ENCODE data around the gene SMYD5.
A peak's percentile ranks its signal among the peaks of the same experiment; 100 is the strongest.

Gene SMYD5

DNA sequence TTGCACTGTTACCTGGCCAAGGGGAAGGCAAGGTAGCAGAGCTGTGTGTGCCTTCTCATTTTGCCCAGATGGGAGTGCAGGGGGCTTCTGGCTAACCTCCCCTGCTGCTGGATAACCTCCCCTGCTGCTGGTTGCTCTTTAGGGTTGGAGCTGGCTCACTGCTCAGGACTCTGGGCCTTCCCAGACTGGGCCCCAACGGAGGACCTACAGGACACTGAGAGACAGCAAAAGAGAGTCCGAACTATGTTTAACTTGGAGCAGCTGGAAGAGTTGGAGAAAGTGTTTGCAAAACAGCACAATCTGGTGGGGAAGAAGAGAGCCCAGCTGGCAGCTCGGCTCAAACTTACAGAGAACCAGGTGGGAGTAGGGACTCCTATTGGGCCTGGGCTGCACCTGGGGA, 5.8 kb upstream of the SMYD5 start:
- DNase-seq (ENCODE audit: low read depth), result no peak

DNA sequence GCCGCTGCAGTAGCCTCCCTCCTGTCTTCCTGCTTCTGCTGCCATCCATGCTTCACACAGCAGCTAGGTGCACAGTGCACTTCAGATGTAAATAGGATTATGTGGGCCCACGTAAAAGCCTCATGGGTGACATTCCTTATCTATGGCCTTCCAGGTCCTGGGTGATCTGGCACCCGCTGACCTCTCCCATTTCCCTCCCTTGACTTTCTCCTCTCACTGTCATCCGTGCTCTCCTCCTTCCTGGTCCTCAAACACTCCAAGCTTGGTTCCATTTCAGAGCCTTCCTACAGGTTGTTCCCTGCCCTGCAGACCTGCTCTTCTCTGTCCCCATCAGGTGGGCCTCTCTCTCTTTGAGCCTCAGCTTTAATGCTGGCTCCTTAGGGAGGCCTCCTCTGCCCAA, 4.0 kb upstream of the SMYD5 start:
- no peak for DNase-seq (ENCODE audit: low read depth)

DNA sequence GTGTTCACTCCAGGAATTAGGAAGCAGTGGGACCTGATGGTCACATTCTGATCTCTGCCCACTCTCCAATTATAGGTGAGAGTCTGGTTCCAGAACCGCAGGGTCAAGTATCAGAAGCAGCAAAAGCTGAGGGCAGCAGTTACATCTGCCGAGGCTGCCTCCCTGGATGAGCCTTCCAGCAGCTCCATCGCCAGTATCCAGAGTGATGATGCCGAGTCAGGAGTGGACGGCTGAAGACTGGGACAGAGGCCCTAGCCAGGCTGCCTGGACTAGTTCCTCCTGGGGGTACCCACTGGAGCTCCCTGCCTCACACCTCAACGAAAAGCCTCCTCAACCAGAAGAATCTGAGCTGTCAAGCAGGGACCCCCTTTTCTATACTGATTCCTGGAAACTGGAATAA, 3.3 kb upstream of the SMYD5 start:
- DNase-seq (ENCODE audit: low read depth), result no peak

DNA sequence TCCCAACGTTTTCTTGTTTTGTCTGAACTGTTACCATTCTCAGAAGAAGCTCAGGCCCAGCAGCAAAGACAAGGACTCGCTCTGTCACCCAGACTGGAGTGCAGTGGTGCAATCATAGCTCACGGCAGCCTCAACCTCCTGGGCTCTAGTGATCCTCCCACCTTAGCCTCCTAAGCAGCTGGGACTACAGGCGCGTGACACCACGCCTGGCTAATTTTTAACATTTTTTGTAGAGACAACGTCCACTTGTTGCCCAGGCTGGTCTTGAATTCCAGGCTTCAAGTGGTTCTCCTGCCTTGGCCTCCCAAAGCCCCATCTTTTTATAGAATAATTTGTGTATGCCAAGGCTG, 2.0 kb upstream of the SMYD5 start:
- no peak for DNase-seq (ENCODE audit: low read depth)

DNA sequence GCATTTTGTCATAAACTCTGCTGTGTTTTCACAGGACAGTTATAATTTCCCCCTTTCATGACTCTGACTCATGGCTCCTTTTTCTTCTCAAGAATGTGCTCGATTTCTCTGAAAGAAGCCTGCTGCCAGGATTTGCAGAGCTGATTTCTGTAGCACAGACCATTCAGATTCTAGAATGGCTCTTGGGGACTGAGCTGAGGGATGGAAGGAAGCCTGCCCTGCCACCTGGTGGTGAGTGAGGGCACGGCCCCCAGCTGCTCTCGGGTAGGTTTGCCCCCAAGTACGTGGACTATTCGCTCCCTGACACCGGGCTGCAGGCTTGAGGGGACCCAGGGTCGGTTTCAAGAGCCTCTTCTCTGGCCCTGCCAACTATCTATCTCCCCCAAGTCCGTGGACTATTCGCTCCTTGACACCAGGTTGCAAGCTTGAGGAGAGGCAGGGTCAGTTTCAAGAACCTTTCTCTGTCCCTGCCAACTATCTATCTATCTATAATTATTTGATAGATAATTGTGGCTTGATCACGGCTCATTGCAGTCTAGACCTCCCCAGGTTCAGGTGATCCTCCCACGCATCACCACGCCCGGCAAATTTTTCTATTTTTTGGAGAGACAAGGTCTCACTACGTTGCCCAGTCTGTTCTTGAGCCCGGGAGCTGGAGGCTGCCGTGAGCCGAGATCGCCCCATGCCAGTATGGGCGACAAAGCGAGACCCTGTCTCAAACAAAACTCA, 1.4 kb upstream of the SMYD5 start:
- DNase-seq (ENCODE audit: low read depth), result peak; percentile 89

DNA sequence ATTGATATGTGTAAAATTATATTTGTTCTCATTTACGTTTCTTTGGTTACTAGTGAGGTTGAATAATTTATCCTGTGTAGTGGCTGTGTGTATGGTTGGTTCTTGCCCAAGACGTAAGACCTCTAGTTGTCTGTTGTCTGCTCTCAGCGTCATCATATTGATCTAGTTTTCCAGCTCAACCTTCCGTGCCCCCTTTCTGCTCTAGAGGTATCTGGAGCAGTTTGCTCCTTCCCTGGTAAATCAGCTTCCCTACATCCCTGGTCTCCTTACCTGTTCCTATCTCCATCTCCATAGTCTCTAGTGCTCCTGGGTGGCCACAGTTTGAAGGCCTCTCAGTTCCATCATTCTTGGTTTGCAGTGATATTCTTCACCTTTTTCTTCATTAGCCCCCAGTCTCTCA, 1.2 kb downstream of the SMYD5 start:
- DNase-seq (ENCODE audit: low read depth), result no peak

DNA sequence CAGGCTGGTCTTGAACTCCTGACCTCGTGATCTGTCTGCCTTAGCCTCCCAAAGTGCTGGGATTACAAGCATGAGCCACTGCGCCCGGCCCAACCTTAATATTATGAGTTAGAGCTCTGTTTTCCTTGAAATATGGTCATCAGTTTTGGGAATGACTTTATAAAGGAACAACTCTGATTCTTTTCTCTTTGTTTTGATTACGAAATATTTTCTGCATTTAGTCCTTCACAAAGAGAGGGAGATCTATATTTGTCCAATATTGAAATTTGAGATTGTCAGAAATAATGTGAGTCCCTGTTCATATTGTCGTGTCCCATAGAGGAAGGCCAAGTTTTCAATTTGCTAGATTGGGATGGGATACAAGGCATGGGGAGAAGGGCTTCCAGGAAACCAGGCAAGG, 3.1 kb downstream of the SMYD5 start:
- DNase-seq (ENCODE audit: low read depth), result no peak

DNA sequence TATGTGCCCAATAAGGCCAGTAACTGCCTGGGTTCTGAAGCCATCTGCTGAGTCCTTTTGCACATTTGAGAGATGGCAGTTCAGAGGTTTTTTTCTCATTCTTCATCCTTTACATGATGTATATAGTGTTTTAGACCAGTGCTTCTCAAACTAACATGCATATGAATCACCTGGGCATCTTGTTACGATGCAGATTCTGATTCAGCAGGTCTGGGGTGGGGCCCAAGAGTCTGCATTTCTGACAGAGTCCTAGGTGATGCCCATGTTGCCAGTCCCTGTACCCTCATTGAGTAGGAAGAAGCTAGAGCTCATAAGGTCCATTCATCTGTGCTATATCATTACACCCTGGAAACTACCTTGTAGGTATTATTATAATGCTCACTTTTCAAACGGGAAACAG, 3.8 kb downstream of the SMYD5 start:
- DNase-seq (ENCODE audit: low read depth), result no peak

DNA sequence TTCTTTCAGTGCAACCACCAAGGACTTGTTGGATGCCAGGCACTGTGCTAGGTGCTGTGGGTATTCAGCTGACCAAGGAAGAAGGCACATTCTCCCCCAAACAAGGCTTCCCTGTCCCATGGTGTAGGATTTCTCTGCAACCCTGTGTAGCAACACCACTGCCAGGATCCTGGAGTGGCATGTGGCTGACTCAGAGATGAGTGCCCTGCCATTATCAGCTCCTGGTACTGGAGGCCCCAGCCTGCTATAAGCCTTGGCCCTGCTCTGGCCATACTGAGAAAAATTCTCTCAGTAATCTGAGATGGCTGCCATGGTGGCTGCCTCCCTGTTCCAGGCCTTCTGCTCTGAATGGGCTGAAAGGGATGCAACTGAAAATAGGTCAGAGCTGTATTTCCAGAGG, 4.3 kb downstream of the SMYD5 start:
- no peak for DNase-seq (ENCODE audit: low read depth)

DNA sequence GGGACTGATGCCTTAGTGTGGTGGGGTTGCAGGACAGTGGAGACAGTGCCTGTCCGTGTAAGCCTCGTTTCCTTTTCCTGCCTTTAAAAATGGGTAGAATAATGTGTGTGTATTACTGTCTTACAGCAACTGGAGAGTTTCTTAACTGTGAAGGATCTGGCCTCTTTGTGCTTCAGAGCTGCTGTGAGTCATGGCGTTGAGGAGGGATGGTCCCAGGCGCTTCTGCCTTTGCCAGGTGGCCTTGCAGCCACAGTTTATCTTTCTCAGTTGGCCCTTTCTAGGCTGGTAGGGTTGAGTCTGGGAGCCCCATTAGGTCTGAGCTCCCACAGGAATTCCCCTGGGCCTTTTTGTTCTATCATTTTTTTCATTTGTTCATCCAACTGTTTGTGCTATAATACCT, 9.8 kb downstream of the SMYD5 start:
- no peak for DNase-seq (ENCODE audit: low read depth)

DNA sequence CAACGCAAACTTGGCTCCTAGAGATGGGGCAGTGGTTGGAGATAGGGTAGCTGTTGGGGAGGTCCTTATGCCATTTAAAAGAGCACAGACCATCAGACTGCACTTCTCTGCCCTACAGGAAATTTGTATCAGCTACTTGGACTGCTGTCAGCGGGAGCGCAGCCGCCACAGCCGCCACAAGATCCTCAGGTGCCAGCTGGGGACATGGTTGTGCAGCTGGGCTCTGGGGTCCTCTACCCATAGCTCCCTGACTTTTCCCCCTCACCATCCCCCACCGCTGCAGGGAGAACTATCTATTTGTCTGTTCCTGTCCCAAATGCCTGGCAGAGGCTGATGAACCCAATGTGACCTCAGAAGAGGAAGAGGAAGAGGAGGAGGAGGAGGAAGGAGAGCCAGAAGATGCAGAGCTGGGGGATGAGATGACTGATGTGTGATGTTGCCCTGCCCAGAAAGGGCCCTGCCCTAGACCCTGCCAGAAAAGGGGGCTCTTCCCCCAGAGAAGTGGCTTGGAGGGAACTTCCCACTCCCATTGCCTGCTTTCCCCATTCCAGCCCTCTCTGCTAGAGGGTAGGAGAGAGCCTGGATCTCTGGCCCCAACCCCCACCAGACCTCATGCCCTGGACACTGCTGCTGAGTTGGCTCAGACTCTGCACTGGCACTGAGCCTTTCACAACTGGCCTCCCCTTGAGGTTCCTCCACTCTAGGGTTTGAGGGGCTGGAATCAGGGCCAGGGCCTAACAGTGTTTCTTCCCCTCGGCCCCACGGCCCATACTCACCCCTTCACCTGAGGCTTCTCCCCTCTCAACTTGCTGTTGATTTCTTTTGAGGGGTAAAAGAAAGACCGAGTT, 11.7 kb downstream of the SMYD5 start:
- no peak for DNase-seq (ENCODE audit: low read depth)

DNA sequence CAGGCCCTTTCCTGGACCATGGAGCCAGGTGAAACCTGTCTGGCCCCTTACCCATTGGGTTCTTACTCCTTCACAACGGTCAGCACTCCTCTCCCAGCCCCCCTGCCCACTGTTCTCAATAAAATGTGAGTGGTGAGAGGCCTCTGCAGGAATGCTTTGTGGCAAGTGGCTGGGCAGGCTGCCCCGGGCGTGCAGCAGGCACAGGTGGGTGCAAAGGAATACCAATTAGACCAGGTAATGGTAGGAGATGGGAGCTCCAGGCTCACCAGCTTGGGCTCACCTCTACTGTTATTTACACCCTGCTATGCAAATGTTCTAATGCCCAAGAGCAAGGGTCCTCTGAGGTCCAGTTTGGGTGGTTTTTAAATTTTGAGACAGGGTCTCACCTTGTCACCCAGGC, 13.0 kb downstream of the SMYD5 start:
- no peak for DNase-seq (ENCODE audit: low read depth)

DNA sequence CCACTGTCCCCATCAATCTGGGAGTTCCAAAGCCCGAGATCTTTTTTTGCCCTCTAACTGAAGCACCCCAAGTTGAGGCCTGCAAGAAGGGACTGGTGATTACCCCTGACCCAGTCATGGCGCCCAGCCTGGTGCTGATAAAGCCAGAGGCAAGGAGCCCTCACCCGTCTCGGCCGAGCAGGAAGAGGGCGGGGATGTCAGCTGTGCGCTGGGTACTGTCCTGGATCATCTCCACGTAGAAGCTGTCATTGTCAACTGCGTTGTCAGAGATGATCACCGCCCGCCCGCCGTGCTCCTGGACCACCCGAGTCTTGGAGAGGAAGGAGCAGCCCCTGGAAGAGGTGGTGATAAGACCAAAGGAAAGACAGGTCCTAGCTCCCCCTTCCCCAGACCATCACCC, 14.6 kb downstream of the SMYD5 start:
- DNase-seq (ENCODE audit: low read depth), result no peak

DNA sequence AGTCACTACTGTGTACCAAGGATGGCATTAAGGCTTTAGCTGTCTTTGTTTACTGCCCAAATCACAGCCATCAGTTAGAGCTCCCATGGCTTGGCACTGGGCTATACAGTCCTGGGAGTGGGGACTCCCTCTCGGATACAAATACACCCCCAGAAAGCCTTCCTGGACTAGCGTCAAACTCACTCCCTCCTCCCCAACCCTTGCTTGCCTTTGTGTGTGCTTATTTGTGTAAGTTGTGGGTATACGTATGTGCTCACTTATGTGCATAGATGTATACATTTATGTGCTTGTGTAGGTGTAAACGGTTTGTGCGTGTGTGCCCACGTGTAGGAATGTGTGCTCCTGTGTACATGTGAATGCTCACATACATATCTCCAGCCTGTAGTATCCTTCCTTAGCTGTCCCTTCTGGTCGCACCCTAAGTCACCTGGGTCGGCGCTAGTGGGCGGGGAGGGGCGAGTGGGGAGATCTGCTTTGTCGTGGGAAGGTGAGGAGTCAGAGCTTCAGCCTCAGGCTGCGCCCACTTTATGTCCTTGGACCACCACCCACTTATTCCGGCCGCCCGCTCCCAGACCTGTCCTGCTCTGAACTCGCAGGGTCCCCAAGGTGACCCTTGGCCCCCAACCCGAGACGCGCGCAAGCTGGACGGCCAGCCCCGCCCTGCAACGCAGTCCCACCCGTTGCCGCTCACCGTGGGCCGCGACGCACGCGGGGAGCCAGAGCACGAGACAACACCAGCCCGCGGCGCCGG, 18.5 kb downstream of the SMYD5 start:
- no peak for DNase-seq (ENCODE audit: low read depth)

DNA sequence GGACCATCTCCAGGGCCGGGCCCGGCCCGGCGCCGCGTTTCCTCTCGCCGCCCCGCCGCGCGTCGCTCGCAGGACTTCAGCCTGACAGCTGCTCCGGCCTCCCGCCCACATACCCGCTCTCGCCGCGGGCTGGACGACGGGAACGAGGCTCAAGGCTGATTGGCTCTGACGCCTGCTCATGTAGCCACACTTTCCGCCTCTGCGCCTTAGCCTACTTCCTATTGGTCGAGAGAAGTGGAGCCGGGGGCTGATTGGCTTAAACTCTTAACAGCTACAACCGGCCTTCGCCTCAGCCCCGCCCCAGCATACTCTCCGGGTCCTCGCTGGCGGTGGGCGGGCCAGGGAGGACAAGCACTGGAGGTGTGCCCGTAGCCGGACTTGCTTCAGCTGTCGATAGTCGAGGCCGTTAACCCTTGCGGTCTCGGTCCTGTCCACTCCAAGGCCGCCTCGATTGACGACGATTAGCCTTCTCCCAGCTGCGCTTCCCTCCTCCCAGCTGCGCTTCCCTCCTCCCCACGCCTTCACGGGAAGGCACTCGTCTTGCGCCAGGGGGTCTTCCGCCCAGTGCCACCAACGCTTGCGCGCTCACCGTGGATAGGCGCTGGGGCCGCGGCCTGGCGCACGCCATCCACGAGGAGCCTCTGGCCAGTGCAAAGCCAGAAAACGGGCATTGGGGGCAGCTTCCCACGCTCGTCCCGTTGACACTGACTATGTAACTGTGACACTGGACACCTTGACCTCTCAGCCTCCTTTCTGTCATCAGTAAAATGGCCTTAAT, 19.3 kb downstream of the SMYD5 start, which contains the start of gene PRADC1:
TSS of gene PRADC1 (minus strand) at position 86 of the 778 bp plus-strand sequence. CDS start at position 7, 79 bp downstream.
- DNase-seq (ENCODE audit: low read depth), result peak; percentile 100

DNA sequence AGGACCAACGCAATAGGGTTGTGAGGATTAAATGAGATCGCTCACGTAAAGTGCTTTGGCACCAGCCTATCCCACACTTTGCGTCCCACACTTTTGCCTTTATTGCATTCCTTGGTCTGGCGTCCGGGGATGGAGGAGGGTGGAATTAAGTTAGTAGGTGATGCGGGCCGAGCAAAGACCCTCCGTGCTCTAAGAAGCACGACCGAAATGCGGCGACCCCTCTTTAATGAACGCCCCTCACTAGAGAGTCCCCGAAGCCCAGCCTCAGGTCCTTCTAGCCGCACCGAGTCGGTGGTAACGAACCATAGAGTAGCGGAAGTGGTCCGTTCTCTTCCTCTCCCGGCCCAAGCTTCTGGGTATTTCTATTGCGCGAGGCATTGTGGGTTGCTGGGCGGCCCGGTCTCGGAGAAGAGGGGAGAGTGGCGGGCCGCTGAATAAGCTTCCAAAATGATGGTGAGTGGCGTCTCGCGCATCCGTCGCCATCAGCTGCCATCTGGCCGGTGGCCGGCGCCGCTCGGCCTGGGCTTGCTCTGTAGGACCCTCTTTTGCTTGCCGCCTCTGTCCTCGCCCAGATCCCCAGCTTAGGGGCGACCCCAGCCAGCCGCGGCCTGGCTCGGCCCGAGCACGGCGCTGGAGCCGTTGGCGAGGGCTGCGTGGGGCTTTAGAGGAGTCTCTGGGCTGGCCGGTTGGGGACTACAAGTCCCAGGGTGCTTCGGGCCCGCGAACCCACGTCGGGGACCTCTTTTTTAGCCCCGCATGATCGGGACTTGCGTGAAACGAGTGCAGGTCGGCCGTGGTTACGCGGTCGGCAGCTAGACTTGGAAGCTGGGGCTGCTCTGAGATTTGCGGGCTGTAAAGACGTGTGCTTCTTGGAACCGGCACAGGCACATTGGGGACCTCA, 20.1 kb downstream of the SMYD5 start, which contains the start of gene CCT7:
TSS of gene CCT7 (plus strand) at position 377 of the 901 bp plus-strand sequence. CDS start at position 448, 71 bp downstream.
- DNase-seq (ENCODE audit: low read depth), result peak; percentile 86

DNA sequence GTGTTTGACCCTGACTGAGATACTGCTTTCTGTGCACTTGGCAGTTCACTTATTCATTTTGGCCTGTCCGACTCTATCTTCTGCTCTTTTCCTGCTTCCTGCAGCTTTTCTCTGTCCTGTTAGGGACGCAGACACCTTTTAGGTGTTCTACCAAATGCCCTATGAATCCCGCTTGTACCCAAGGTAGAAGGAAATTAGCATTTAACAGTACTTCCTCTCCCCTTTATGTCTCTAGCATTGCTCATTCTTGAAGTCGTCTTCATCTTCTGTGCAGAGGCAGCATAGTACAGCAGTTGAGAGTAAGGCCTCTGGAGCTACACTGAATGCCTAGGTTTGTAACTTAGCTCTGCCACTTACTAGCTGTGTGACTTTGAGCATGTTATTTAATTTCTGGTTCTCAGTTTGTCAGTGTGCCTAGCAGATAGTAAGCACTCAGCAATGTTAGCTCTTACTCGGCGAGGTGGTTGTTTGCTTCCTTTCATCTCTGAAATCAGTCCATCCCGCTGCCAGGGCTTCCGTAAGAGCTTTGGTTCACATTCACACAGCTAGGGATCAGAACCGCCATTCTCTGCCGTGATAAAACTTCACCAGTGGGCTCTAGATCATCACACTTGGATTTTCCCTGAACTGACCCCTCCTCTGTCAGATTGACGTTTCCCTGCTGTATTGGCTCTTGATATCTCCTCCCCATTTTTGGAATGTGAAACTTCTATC, 21.4 kb downstream of the SMYD5 start:
- no peak for DNase-seq (ENCODE audit: low read depth)

DNA sequence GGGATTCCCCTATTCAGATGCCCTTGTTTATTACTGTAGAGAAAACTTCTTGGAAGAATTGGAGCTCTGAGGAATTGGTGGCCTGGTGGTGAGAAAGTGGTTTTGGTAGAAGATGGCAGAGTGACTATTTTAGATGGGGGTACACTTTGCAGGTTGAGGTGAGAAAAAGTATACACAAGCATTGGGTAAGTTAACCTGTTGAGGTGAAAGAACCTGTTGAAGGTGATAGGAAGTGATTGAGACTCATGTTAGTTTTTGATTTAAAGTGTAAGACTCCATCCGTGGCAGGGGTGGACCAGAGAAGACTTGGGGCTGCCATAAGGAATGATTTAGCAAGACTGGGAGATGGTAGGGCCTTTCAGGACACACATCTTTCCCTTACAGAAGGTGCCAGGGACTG, 23.1 kb downstream of the SMYD5 start:
- DNase-seq (ENCODE audit: low read depth), result no peak

DNA sequence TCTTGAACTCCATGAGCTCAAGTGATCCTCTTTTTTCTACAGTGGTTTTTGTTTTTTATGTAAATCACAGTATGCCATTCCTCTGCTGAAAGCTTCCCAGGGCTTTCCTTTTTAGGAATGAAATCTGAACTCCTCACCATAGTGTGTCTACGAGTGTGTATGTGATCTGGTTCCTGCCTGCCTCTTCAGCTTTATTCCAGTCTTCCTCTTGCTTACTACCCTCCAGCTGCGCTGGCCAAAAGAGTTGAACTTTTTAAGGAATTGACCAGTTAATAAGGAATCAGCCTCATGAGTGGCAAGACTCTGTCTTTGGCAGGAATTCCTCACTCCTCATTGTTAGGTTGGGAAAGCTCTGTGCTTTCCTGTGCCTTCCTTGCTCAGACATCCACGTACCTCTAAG, 24.1 kb downstream of the SMYD5 start:
- DNase-seq (ENCODE audit: low read depth), result no peak

DNA sequence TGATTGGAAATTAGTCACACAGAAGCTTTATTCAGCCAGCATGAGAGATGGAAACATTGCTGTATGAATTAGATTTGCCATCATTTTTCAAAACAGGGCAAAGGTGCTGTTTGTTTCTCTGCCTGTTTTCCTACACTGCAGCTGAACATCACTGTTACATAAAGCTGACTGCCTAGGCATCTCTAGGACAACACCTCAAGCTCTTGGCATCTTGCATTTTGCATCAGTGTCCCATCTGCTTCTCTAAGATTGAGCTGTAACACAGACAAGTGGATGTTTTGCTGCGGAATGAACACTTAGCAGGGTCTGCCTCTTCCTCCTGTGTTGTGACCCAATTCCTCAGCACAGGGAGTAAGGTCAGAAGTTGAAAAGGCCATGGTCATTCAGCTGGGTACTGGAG, 24.9 kb downstream of the SMYD5 start:
- no peak for DNase-seq (ENCODE audit: low read depth)
